HepG2 (cell line): ENCODE results near the gene TXNDC12. TPM values are rescaled to one million over a fixed set of nuclear protein-coding genes. Genes with fewer than 3 reads are reported as not detected.

Experiments
- CCDC6 ChIP-seq: sonication (generic); formaldehyde crosslinking; IDR thresholded peaks from 2 replicates; pipeline ENCODE4 v1.8.1; 2022; ENCODE audit warnings: mild to moderate bottlenecking, missing genetic modification reagents, moderate library complexity
- HIVEP1 ChIP-seq: sonication (generic); formaldehyde crosslinking; IDR thresholded peaks from 2 replicates; pipeline ENCODE4 v1.4.0; 2020; ENCODE audit warnings: mild to moderate bottlenecking, missing genetic modification reagents
- HMG20B ChIP-seq: conservative IDR thresholded peaks from 2 replicates; pipeline ENCODE4 v1.6.1; 2016; ENCODE audit warnings: missing genetic modification reagents, missing compliant biosample characterization
- MIER3 ChIP-seq: IDR thresholded peaks from 2 replicates; pipeline ENCODE4 v1.6.1; 2016; ENCODE audit warnings: missing compliant biosample characterization, borderline replicate concordance
- NR2F1 ChIP-seq, 2 experiments: fragments of 450-650 bp in 1 of 2; formaldehyde crosslinking in 1 of 2; IDR thresholded peaks; 2 replicates each; pipeline versions ENCODE4 v1.5.0 to v1.6.1; 2016 to 2020; ENCODE audit warnings: mild to moderate bottlenecking in 1 of 2, missing compliant biosample characterization in 1 of 2, missing genetic modification reagents in 1 of 2, moderate library complexity in 1 of 2
- RXRA ChIP-seq: sonication (generic); formaldehyde crosslinking; IDR thresholded peaks from 2 replicates; pipeline ENCODE4 v1.5.1; 2020; ENCODE audit warnings: missing genetic modification reagents
- SNRNP70 ChIP-seq: fragments of 200-400 bp; formaldehyde crosslinking; IDR thresholded peaks from 2 replicates; pipeline ENCODE4 v1.6.1; 2017; ENCODE audit warnings: mild to moderate bottlenecking, low read depth, low read length, moderate library complexity
- ZNF7 ChIP-seq: IDR thresholded peaks from 2 replicates; pipeline ENCODE4 v1.6.1; 2016; ENCODE audit warnings: missing biosample characterization, missing genetic modification reagents
- polyA plus RNA-seq, 8 experiments: library from polyadenylated mRNA; depleted of rRNA in 3 of 8; stranded (reverse) in 7 of 8; unstranded in 1 of 8; fragments of >200 nt; fragmentation: Illumina TruSeq in 4 of 8; extraction: Trizol in 4 of 8; gene quantifications; 2 replicates each; pipeline versions ENCODE4 v1.2.1 to v1.2.3, GENCODE V29; 2011 to 2016; ENCODE audit warnings: low read depth in 4 of 8, missing spikeins in 1 of 8, mixed read lengths in 1 of 8; ENCODE audit not compliant: insufficient read depth in 1 of 8
- total RNA-seq, 5 experiments: library from RNA; depleted of rRNA; stranded (reverse); fragments of >200 nt; fragmentation: Illumina TruSeq; extraction: Trizol; gene quantifications; 2 replicates each; pipeline ENCODE4 v1.2.3, GENCODE V29; 2016; ENCODE audit warnings: low read depth in 1 of 5
- TF ChIP-seq, protein P1 (sequence below): sonication (generic); formaldehyde crosslinking; IDR thresholded peaks from 2 replicates; pipeline ENCODE4 v1.8.0; 2022; ENCODE audit warnings: mild to moderate bottlenecking, missing genetic modification reagents; ENCODE audit not compliant: insufficient replicate concordance
- TF ChIP-seq, protein P2 (sequence below): sonication (generic); formaldehyde crosslinking; IDR thresholded peaks from 2 replicates; pipeline ENCODE4 v1.4.0; 2020; ENCODE audit warnings: missing genetic modification reagents
- TF ChIP-seq, protein P3 (sequence below): sonication (generic); formaldehyde crosslinking; IDR thresholded peaks from 2 replicates; pipeline ENCODE4 v1.4.0; 2020; ENCODE audit warnings: missing genetic modification reagents, borderline replicate concordance
- TF ChIP-seq, protein P4 (sequence below): IDR thresholded peaks from 2 replicates; pipeline ENCODE4 v1.6.1; 2016
- TF ChIP-seq, protein P5 (sequence below): sonication (generic); formaldehyde crosslinking; IDR thresholded peaks from 2 replicates; pipeline ENCODE4 v1.8.0; 2022; ENCODE audit warnings: mild to moderate bottlenecking, missing genetic modification reagents, moderate library complexity

TXNDC12 gene
- total and polyA plus RNA-seq, 2 of the 13 experiments (the other 11 are each of a cell fraction or from before 2014, with no cell fraction given) = 65.6 to 67.2 TPM

DNA sequence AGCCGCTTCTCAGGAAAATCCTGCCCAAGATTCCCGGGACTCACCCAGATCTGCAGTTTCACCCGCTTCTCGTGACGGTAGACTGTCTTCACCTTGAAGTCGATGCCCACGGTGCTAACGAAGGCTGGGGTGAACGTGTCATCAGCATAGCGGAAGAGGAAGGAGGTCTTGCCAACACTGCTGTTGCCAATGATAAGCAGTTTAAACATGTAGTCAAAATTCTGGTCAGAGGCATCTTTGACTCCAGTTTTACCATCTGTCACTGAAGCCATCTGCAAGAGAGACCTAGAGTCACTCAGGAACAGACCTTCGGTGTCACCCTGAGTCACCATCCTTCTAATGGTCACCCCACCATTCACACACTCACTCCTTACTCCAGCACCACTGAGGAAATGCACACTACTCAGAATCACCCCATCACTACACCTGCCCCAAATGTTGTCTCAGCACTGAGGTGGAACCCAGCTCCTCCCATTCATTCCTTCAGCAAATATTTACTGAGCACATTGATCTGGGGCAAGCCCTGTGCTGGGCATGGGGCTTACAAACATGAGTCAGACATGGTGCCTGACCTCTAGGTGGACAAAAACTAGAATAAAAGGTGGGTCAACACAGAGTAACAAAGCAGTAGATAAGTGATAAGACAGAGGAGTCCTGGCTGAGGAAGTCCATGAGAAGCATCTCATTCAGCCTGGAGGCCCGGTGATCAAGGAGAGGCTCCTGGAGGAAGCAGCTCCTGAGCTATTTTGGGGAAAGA, 78.0 kb downstream of the TXNDC12 start (continued):
- TF ChIP-seq ZNF7 (CRISPR knock-in tag) (0 out of 2 replicates have a peak, but pooled peaks have one; percentile 14), CCDC6 (CRISPR knock-in tag) (no peak), NR2F1 (CRISPR knock-in tag; IDR thresholded peaks at IDR 0.05) (peak in 1 of 2 experiments; percentile 61; a peak in 2 of 4 replicates), SNRNP70 (no peak), HMG20B (CRISPR knock-in tag) (peak; percentile 82), HIVEP1 (CRISPR knock-in tag) (0 out of 2 replicates have a peak, but pooled peaks have one; percentile 35), RXRA (CRISPR knock-in tag) (peak; percentile 65; the same call in 1 of the 2 replicates), MIER3 (peak; percentile 73; the same call in 1 of the 2 replicates)
- TF ChIP-seq, protein P1, sequence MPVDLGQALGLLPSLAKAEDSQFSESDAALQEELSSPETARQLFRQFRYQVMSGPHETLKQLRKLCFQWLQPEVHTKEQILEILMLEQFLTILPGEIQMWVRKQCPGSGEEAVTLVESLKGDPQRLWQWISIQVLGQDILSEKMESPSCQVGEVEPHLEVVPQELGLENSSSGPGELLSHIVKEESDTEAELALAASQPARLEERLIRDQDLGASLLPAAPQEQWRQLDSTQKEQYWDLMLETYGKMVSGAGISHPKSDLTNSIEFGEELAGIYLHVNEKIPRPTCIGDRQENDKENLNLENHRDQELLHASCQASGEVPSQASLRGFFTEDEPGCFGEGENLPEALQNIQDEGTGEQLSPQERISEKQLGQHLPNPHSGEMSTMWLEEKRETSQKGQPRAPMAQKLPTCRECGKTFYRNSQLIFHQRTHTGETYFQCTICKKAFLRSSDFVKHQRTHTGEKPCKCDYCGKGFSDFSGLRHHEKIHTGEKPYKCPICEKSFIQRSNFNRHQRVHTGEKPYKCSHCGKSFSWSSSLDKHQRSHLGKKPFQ (CRISPR knock-in tag) = no peak
- TF ChIP-seq, protein P2, sequence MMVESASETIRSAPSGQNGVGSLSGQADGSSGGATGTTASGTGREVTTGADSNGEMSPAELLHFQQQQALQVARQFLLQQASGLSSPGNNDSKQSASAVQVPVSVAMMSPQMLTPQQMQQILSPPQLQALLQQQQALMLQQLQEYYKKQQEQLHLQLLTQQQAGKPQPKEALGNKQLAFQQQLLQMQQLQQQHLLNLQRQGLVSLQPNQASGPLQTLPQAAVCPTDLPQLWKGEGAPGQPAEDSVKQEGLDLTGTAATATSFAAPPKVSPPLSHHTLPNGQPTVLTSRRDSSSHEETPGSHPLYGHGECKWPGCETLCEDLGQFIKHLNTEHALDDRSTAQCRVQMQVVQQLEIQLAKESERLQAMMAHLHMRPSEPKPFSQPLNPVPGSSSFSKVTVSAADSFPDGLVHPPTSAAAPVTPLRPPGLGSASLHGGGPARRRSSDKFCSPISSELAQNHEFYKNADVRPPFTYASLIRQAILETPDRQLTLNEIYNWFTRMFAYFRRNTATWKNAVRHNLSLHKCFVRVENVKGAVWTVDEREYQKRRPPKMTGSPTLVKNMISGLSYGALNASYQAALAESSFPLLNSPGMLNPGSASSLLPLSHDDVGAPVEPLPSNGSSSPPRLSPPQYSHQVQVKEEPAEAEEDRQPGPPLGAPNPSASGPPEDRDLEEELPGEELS (CRISPR knock-in tag) = peak; percentile 73
- TF ChIP-seq, protein P3, sequence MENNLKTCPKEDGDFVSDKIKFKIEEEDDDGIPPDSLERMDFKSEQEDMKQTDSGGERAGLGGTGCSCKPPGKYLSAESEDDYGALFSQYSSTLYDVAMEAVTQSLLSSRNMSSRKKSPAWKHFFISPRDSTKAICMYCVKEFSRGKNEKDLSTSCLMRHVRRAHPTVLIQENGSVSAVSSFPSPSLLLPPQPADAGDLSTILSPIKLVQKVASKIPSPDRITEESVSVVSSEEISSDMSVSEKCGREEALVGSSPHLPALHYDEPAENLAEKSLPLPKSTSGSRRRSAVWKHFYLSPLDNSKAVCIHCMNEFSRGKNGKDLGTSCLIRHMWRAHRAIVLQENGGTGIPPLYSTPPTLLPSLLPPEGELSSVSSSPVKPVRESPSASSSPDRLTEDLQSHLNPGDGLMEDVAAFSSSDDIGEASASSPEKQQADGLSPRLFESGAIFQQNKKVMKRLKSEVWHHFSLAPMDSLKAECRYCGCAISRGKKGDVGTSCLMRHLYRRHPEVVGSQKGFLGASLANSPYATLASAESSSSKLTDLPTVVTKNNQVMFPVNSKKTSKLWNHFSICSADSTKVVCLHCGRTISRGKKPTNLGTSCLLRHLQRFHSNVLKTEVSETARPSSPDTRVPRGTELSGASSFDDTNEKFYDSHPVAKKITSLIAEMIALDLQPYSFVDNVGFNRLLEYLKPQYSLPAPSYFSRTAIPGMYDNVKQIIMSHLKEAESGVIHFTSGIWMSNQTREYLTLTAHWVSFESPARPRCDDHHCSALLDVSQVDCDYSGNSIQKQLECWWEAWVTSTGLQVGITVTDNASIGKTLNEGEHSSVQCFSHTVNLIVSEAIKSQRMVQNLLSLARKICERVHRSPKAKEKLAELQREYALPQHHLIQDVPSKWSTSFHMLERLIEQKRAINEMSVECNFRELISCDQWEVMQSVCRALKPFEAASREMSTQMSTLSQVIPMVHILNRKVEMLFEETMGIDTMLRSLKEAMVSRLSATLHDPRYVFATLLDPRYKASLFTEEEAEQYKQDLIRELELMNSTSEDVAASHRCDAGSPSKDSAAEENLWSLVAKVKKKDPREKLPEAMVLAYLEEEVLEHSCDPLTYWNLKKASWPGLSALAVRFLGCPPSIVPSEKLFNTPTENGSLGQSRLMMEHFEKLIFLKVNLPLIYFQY (CRISPR knock-in tag) = peak; percentile 56; the same call in 1 of the 2 replicates
- TF ChIP-seq, protein P4, sequence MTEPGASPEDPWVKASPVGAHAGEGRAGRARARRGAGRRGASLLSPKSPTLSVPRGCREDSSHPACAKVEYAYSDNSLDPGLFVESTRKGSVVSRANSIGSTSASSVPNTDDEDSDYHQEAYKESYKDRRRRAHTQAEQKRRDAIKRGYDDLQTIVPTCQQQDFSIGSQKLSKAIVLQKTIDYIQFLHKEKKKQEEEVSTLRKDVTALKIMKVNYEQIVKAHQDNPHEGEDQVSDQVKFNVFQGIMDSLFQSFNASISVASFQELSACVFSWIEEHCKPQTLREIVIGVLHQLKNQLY = peak; percentile 67
- TF ChIP-seq, protein P5, sequence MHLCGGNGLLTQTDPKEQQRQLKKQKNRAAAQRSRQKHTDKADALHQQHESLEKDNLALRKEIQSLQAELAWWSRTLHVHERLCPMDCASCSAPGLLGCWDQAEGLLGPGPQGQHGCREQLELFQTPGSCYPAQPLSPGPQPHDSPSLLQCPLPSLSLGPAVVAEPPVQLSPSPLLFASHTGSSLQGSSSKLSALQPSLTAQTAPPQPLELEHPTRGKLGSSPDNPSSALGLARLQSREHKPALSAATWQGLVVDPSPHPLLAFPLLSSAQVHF (CRISPR knock-in tag) = no peak
